GM18870 (cell line): ENCODE measurements around the gene MEGF11.

Experiments used
- ATAC-seq: cut with Tn5 transposase; IDR thresholded peaks from one replicate; pipeline ENCODE4 v1.9.1; 2021; ENCODE audit warnings: moderate library complexity; ENCODE audit not compliant: unreplicated experiment

Gene MEGF11

DNA sequence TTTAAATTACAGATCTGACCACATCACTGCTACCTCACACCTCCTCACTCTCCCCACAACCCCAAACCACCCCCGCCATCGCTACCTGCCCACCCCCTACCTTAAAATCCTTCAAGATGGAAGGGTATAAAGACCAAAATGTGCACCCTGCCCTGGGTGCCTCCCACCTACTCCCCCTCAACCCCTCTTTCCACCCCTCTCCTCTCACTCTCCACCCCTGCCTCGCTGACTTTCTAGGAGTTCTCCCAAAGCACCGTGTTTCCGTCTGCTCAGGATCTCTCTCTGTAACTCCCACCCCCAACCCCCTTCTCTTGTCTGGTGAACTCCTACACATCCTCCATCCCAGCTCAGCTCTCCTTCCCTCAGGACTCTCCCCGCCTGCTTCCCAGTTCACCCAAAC, 69.1 kb downstream of the MEGF11 start:
- no peak for ATAC-seq

DNA sequence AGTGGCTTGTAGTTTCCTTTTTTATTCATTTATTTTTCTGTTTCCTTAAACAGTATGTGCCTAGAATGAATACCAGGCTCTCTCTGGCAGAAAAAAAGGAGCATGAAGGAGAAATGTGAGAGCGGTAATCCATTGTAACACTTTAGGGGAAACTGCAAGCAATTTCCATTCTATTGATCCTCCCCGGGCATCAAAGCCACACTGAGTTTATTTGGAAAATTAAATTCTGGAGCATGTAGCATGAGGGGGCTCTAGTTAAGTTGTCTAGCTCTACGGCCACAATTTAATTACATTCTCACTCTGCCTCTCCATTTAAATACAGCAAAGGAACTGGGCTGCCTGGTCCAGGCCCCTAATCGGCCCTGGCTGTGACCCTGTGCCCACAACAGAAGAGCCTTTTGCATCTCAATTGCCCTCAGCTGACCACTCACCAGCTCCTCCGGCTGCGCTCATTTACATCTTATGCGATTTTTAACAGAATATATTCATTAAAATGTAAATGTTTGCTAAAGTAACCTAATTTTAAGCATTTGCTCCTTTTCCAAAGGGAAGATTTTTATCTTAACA, 72.9 kb downstream of the MEGF11 start:
- ATAC-seq: no peak

DNA sequence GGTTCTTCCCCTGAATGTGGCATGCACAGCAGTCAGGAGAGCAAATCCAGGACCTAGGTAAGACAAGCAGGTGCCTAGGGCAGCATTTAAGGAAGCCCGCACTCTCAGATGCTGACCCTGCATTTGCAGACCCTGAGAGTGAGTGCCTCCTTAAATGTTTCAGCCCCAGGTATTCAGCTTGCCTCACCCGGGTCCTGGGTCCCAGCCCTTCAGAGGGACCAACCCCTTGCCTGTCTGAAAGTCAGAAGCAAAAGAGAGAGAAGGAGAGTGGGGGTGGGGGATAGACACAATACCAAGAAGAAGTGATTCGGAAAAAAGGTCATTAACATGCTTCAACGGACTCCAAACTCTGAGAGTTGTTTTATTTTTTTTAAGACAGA, 75.0 kb downstream of the MEGF11 start:
- no peak for ATAC-seq

DNA sequence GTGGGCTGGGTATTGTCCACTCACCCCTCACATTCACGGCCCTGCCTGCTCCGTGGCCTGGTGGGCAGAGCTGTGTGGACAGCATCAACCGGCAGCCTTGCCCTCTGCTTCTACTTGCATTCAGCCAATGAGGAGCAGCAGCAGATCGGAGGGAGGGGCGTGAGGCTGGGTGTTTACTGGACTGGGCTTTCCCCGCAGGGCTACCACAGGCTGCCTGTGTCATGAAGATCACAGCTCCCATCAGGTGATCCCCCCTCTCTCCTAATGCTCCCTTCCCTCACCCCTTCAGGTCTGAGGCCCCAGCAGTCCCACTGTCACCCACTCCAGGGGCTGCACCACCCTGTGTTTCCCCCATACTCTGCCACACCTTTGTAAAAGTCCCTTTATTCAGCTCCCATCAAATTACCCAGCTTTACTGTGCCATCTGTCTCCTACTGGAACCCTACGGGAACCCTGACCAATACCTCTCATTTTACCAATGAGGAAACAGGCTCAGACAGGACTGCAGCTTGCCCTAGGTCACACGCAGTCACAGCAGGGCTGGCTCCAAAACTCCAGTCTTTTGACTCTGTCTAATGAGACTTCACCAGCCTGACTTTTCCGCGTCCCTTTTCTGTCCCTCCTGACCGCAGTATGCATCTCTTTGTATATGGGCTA, 81.1 kb downstream of the MEGF11 start:
- no peak for ATAC-seq

DNA sequence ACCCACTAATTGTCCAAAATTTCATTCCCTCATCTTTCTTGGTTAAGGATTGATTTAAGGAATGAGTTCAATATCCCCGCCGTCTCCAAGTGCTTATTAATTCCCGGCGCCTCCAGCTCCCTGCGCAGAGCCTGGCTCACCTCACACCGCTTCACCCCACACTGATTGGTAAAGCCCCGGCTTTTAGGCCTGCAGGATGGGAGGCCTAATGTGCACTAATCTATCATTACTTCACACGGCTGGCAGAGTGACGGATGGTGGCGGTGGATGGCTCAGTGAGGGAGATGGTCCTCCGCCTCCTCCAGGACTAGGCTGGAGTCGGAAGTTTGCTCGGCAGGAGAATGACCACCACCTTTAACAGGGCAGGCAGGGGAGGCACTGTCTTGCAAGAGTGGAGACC, 81.7 kb downstream of the MEGF11 start:
- ATAC-seq: no peak

DNA sequence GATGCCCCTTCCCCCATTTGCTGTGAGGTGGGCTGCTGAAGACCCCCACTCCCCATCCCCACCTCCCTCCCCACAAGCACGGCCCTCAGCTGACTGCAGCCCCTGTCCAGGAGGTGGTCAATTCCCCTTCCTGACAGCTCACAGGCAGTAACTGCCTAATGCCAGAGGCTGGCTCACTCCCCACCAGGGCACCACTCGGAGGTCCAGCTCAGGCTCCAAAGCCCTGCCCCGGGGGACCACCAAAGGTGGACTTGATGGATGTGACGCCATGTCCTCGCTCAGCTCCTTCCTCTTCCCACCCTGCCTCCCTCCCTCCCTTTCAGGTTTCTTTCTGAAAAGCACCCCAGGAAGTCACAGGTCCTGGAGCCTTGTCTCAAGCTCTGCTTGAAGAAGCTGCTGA, 82.8 kb downstream of the MEGF11 start:
- ATAC-seq: no peak

DNA sequence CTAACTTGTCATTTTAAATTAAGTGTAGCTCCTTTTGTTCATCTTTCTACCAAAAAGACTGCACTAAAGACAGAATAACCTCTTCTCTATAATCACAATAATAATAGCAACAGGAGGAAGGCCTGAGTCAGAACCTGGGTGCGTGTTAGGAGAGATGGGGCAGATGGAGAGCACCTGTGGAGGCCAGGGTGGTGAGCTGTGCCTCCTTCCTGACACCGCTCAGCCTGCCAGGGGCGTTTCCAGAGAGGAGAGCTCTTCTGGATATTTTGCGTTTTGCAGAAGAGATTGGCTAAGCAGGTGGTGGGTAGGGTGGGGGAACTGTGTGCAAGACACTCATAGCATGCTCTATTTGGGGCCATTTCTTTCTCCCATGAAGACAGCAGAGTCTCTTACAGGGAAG, 83.5 kb downstream of the MEGF11 start:
- no peak for ATAC-seq

DNA sequence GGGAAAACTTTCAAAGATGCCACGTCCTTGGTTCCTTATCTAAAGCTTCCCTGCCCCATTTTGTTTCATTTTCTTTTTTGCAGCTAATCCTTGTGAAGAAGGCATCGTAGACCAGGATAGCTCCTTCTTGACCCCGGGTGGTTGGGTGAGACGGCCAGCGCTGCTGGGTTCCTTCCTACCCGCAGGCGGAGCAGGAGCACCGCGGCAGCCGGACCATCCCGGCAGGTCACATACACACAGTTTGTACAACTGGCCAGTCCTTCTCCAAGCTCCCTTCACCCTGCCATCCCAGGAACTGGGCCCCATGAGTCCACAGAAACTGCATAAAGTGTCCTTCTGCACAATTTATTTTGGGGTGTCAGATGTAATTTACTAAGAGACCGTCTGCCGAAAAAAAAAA, 83.9 kb downstream of the MEGF11 start:
- no peak for ATAC-seq

DNA sequence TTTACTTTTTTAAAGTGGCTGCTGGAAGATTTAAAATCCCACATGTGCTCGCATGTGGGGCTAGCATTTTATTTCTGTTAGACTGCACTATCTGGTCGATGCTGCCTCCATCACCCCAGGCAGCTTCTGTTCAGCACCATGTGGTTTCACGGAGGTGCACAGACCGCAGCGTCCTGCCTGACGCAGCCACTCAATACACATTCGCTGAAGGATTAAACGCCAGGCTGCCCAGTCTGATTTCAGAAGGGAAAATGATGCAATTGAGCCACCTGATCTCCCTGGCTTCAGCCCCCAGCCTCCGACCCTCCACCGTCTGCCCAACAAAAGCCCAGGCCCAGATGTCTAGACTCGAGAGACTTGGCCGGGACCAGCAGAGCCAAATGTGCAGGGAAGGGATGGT, 84.5 kb downstream of the MEGF11 start:
- ATAC-seq: no peak

DNA sequence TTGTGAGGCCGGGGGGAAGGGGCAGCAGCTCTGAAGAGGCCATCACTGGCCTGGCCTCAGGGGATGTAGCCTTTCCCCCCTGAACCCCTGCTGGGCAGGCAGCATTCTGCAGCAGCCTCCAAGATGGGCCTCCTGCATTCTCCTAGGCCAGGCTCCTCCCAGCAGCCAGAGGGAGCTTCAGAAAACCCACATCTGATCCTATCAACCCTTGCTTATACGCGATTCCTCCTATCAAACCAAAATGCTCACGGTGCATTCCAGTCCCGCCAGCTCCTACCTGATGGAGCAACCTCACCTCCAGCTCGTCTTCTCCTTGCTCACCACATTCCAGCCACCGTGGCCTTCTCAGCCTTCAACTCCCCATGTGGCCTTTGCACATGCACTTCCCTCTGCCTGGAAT, 85.7 kb downstream of the MEGF11 start:
- no peak for ATAC-seq

DNA sequence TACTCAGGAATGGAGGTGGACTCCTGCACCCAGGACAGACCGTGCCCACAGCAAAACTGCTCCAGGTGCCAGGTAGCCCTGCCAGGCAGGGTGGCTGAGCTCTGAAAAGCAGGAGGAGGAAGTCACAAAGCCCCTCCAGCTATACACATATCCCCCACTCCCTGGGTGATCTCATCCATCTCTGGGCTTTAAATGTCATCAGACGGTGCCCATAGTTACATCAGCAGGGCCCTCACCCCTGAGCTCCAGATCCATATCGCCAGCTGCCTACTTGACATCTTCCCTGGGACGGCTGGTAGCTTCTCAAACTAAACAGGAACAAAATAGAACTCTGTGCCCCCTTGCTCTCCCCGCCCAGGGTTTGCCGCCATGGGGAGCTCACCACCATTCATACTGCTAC, 87.7 kb downstream of the MEGF11 start:
- no peak for ATAC-seq

DNA sequence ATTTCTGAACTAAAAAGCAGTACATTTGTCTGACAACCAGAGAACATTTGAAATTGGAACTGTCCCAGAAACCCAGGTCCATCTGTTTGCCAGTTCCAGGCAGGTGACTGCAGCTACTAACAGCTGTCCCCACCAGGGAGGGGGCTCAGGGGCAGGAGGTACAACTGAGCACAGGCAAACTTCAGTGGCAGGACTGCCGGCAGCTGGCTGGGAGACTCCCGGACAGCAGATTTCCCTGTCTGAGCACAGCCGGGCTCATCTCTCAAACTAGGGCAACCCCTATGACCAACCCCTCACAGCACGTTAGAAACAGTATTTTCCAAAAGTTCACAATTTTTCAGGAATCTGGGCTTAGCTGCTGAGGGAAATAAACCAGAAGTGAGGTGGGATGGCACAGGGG, 88.8 kb downstream of the MEGF11 start:
- no peak for ATAC-seq

DNA sequence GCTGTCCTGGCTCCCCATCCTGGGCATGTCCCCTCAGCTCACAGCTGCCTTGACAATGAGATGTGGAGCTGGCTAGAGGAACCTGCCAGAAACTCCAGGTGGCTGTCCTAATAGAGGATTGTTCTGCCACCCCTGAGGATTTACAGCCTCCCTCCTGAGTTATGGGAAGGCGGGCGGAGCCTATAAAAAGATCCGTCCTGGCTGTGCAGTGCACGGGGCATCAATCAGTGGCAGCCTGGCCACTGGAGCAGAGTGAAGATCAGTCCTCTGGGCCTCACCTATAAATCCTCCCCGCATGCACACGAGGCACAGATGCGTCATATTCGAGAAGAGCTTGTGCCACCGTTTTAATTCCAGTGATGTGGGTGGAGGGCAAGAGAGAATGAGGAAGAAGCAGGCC, 90.0 kb downstream of the MEGF11 start:
- ATAC-seq: no peak

DNA sequence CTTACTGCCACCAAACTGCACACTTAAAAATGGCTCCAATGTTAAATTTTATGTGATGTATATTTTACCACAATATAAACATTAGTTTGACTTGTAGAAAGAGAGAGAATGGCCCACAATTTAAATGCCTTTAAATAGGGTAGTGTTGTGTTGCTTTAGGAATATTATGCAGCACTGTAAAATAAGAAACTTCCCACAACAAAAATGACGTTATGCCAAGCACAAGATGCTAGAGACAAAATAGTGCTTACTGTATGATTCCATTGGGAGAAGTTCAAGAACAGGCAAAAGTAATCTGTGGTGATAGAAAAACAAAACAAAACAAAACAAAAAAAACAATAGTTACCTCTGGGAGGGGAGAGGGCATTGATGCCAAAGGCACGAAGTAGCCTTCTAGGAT, 91.3 kb downstream of the MEGF11 start:
- ATAC-seq: no peak

DNA sequence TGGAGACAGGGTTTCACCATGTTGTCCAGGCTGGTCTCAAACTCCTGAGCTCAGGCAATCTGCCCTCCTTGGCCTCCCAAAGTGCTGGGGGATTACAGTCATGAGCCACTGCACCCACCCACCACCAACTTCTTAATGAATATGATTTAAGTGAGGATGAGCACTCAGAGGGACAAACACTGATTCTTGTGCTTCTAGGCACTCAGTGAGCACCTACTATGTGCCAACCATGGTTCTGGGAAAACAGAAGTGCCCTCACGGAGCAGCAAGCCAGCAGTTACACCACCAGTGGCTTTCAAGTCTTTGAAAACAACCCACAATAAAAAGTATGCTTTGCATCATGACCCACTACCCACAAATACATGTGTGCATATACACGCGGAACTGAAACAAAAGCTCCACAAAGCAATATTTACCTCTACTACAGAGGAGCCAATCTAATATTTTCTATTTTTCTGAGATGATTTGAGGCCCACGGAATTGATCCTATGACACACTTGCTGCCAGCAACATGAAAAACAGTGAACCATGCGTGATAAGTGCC, 91.9 kb downstream of the MEGF11 start:
- ATAC-seq: no peak

DNA sequence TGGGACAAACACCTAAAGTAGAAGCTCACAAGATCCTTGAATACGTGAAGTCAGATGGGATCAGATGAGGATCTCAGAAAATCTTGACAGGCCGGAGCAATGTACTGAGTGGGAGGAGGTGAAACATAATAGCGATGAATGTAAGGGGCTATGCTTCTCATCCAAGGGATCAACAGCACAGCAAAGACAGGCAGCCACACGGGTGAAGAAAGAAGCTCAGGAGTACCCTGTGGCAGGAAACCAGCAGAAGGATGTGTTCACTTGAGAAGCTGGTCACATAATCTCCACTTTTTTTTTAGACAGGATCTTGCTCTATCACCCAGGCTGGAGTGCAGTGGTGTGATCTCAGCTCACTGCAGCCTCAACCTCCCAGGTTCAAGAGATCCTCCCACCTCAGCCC, 92.4 kb downstream of the MEGF11 start:
- ATAC-seq: no peak

DNA sequence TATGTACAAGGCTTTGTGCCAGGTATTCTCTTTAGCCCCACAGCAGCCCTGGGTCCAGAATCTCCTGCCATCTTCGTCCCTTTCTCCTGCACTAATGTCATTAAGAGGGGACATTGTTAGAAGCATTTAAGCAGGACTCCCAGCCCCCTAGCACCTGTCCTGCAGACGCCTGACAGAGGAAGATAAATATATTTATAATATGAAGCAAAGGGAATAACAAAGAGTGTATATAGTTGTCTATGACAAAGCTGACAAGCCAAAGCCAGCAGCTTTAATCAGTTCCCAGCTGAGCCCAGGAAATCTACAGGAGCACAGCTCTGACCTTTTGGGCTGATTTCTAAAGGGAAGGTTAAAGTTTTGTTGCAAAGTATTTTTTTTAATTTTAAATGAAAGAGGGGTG, 96.0 kb downstream of the MEGF11 start:
- no peak for ATAC-seq

DNA sequence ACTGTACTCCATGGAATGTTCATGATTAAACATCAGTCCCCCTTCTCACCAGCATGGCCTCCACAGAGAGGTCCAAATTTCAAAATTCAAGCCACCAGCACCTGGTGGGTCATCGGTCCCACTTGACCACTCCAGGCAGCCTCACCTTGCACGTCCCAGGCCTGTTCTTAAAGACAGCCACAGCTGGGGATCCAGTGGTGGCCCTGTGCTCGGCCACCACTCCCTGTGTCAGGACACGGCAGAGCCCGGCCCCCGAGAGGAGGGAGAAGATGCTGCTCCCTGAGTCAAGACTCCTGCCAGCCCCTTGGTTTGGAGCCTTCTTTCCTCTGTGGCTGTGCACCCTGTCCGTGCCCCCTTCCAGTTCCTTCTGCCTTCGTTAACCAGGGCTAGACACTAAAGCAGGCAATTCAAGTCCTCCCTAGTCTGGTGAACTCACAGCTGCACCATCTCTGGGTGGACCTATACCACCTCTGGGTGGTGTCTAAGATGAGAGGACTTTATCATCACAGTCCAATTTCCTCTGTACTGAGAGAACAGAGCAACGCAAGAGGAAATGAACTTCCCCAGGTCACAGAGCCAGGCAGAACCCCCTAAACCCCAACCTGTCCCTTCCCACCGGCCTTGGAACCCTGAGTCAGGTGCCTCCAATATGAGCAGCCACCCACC, 97.1 kb downstream of the MEGF11 start:
- no peak for ATAC-seq

DNA sequence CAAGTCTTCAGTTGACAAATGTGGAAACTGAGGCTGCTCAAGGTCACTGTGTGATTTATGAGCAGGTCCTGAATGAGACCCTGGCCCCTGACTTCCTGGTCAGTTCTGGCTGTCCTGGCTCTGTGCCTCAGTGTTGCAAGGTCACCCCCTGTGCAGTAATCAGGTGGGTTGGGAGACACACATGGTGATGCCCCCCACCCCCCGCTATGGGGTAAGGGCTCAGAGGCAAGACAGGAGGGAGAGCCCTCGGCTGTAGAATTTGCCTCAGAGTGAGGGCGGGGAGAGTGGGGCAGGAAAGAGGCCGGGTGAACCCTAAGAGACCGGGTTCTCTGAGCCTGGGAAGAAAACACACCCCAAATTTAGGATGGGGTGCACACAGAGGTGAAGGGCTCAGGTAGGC, 98.5 kb downstream of the MEGF11 start:
- no peak for ATAC-seq

DNA sequence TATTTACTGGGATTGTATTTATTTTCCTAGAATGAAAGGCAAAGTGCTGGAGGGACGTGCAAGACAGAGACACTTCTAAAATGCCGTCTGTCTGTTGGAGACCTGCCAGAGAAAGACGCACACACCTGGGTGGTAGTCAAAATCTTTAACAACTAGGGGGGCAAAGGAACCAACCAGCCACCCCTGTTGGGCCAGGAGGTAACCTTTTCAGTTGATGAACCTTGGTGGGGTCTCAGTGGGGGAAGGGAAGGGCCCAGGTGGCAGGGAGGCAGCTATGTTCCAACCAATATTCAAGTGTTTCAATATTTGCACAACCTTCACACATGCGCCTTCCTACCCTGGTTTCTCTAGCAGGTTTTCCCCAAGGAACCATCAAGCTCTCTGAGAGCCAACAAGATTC, 99.0 kb downstream of the MEGF11 start:
- no peak for ATAC-seq

DNA sequence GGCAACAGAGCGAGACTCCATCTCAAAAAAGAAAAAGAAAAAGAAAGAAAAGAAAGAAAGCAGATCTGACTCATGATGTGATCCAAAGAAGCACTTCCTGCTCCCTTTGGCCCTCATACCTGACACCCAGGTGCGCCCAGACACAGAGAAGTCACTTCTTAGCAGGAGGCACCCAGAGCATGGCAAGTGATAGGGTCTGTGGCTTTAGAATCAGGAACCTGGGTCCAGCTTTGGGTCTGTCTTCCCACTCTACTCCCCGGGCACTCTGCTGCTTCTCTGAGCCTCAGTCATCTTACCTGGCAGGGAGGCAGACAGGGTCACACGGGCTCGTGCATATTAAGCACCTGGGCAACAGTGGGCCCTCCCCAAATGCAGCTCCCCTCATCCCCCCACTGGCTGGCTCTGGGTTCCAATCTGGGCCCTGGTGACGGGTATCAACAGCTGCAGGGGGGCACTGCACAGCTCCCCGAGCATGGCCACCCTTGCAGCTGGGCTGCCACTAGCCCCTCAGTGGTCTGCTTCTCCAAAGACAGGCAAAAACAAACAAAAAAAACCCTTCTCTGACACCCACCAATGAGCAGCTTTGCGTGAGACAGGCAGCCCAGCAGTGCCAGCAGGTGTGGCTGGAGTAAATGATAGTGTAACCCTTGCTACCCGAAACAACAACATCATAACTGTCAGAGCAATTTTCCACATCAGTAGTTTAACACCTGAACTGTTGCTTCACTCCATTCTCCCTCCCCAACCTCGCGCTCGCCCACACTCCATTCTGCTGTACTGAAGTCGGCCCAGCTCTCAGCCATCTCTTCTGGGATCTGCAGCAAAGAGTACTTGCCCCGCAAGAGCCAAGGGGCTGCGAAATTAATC, 99.8 kb downstream of the MEGF11 start:
- peak; percentile 84 for ATAC-seq

DNA sequence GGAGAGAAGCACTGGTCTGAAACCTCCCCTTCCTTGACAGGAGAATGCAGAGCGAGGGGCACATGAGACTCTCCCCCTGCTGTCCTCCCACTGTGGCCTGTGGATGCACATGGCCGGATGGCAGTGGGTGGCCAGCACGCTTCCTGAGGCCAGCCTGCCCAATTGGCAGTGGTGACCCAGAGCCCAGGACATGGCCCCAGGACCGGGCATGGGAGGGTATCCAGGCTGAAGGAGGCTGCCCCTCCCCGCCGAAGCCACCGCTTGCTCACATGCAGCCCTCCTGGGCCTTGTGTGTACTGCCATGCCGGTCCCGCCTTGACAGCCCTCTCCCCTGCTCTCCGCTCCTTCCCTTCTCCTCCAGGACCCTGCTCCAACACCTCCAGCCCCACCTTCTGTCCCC, 100.9 kb downstream of the MEGF11 start:
- ATAC-seq: no peak
